Tibial artery (tissue), 4 donors: ENCODE results near the gene IDI1.

Experiments used
- DNase-seq, 2 donors: peaks; one replicate each; pipeline ENCODE4 v3.0.0-alpha.2; 2019
- H3K27ac ChIP-seq, 2 donors: fragments of 200-600 bp; sonication (generic) in 1 of 2; 1 replicate in 1 of 2; 2 replicates in 1 of 2; pipeline ENCODE4 v1.5.1; 2018 to 2019; ENCODE audit warnings: mild to moderate bottlenecking in 1 of 2
- H3K27me3 ChIP-seq, 2 donors: fragments of 200-600 bp; sonication (generic) in 1 of 2; one replicate each; pipeline versions ENCODE4 v1.5.1 to v1.6.0; 2016 to 2019
- H3K36me3 ChIP-seq, 3 donors: fragments of 200-600 bp; sonication (generic) in 2 of 3; one replicate each; pipeline ENCODE4 v1.5.1; 2016 to 2019; ENCODE audit warnings: mild to moderate bottlenecking in 2 of 3
- H3K4me1 ChIP-seq, 4 donors: fragments of 200-600 bp; sonication (generic) in 2 of 4; 1 replicate in 3 of 4; 2 replicates in 1 of 4; pipeline ENCODE4 v1.5.1; 2016 to 2019
- H3K4me3 ChIP-seq, 2 donors: fragments of 200-600 bp; sonication (generic) in 1 of 2; 1 replicate in 1 of 2; 2 replicates in 1 of 2; pipeline ENCODE4 v1.5.1; 2018 to 2019; ENCODE audit warnings: mild to moderate bottlenecking in 2 of 2
- H3K9me3 ChIP-seq, 3 donors: fragments of 200-600 bp; sonication (generic) in 1 of 3; one replicate each; pipeline ENCODE4 v1.5.1; 2016 to 2019
- CTCF ChIP-seq, 2 experiments: fragments of 200-600 bp in 1 of 2; fragments of 450-650 bp in 1 of 2; IDR thresholded peaks; one replicate each; pipeline ENCODE4 v1.5.1; 2017 to 2019; ENCODE audit warnings: antibody characterized with exemption in 2 of 2, mild to moderate bottlenecking in 1 of 2, moderate library complexity in 1 of 2
- intact Hi-C: fragments of 100-400 bp; cut with DNase I; formaldehyde crosslinking; loops from one replicate; pipeline ENCODE4 v1.15.0; 2023; ENCODE audit warnings: low total_unique reads

IDI1 gene

GRCh38 chr10:1054684-1055083 lies 5.8 kb upstream of the IDI1 start:
- no peak for TF ChIP-seq CTCF (IDR thresholded peaks at IDR 0.05)
- no peaks in the 10 kb centered on the region for H3K9me3 ChIP-seq
- intact Hi-C loops, result loop anchor here (5.0 kb wide), 1 partner anchor 122 kb away; the partner anchor contains the start of gene LARP4B
- peaks cover 0 to 21% (median 19%) of the 10 kb centered on the region in 3 donors for H3K36me3 ChIP-seq
- H3K27me3 ChIP-seq, result no peaks in the 10 kb centered on the region
- peaks cover 0 to 53% (median 23%) of the 10 kb centered on the region in 4 donors for H3K4me1 ChIP-seq
- no peak overlapping the region for H3K27ac ChIP-seq
- DNase-seq, result no peak
- H3K4me3 ChIP-seq, result no peak overlapping the region

GRCh38 chr10:1050554-1050953 lies 1.6 kb upstream of the IDI1 start:
- H3K9me3 ChIP-seq, result no peaks in the 10 kb centered on the region
- peak overlapping the region; percentile 99 for H3K27ac ChIP-seq
- H3K4me1 ChIP-seq, result peaks cover 0 to 47% (median 20%) of the 10 kb centered on the region in 4 donors
- H3K27me3 ChIP-seq, result no peaks in the 10 kb centered on the region
- DNase-seq, result no peak
- H3K36me3 ChIP-seq, result peaks cover 0 to 19% (median 17%) of the 10 kb centered on the region in 3 donors
- no peak for TF ChIP-seq CTCF (IDR thresholded peaks at IDR 0.05)
- intact Hi-C loops, result no loop called here
- peak overlapping the region in 1 of 2 donors; percentile 89 for H3K4me3 ChIP-seq

GRCh38 chr10:1050145-1050544 lies 1.2 kb upstream of the IDI1 start:
- intact Hi-C loops, result no loop called here
- Histone ChIP-seq H3K9me3 (no peaks in the 10 kb centered on the region), H3K27me3 (no peaks in the 10 kb centered on the region), H3K36me3 (peaks cover 0 to 19% (median 17%) of the 10 kb centered on the region in 3 donors), H3K4me1 (peaks cover 0 to 43% (median 19%) of the 10 kb centered on the region in 4 donors), H3K27ac (peak overlapping the region; percentile 99), H3K4me3 (peak overlapping the region; percentile 89 to 97)
- no peak for DNase-seq
- no peak for TF ChIP-seq CTCF (IDR thresholded peaks at IDR 0.05)

- intact Hi-C loops, result no loop called here
- H3K9me3 ChIP-seq, result no peaks in the 10 kb centered on the region
- H3K4me3 ChIP-seq, result peak overlapping the region; percentile 89 to 97
- no peak for TF ChIP-seq CTCF (IDR thresholded peaks at IDR 0.05)
- H3K36me3 ChIP-seq, result peaks cover 0 to 19% (median 17%) of the 10 kb centered on the region in 3 donors
- no peaks in the 10 kb centered on the region for H3K27me3 ChIP-seq
- H3K4me1 ChIP-seq, result peaks cover 0 to 37% (median 15%) of the 10 kb centered on the region in 4 donors
- peak; percentile 30 to 71 for DNase-seq
- H3K27ac ChIP-seq, result peak overlapping the region; percentile 99
These were observed 573 bp upstream of the IDI1 start for GRCh38 chr10:1049425-1049958.

GRCh38 chr10:1048349-1048731 lies 579 bp downstream of the IDI1 start:
- Histone ChIP-seq H3K27ac (peak overlapping the region; percentile 99), H3K4me3 (peak overlapping the region; percentile 89 to 97), H3K27me3 (no peaks in the 10 kb centered on the region), H3K9me3 (no peaks in the 10 kb centered on the region), H3K36me3 (peaks cover 4 to 17% (median 17%) of the 10 kb centered on the region in 3 donors), H3K4me1 (peaks cover 0 to 33% (median 15%) of the 10 kb centered on the region in 4 donors)
- no peak for TF ChIP-seq CTCF (IDR thresholded peaks at IDR 0.05)
- peak; percentile 31 to 80 for DNase-seq
- intact Hi-C loops, result no loop called here
